HG02759 (cell line): ENCODE results near the gene WDR81.

Source experiments
- ATAC-seq: cut with Tn5 transposase; IDR thresholded peaks from one replicate; pipeline ENCODE4 v1.9.1; 2021; ENCODE audit warnings: mild to moderate bottlenecking, moderate library complexity; ENCODE audit not compliant: unreplicated experiment

WDR81 gene

GRCh38 chr17:1776857-1777256, 52.4 kb downstream of the WDR81 start:
- ATAC-seq, result no peak

- ATAC-seq, result no peak
Observed at GRCh38 chr17:1779571-1780131, 55.1 kb downstream of the WDR81 start.

- no peak for ATAC-seq
Observed at GRCh38 chr17:1782171-1782567, 57.7 kb downstream of the WDR81 start.

DNA sequence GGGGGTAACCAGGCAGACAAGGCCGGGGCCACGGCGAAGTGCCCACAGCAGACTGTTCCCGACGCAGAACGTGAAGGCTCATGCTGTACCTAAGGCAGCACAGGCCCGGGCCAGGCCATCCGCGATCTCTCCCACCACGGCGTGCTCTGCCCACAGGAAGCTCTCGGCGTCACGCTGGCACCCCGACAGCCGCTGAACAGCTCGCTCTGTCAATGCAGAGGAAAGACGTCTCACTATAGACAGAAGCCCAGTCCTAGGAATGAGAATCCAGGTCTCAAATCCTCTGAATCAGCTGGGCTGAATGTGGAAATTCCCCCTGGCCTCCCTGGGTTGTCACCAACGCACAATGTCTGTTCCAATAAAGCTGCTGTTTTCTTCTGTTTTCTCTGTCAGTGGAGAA, 58.8 kb downstream of the WDR81 start:
- ATAC-seq, result no peak

DNA sequence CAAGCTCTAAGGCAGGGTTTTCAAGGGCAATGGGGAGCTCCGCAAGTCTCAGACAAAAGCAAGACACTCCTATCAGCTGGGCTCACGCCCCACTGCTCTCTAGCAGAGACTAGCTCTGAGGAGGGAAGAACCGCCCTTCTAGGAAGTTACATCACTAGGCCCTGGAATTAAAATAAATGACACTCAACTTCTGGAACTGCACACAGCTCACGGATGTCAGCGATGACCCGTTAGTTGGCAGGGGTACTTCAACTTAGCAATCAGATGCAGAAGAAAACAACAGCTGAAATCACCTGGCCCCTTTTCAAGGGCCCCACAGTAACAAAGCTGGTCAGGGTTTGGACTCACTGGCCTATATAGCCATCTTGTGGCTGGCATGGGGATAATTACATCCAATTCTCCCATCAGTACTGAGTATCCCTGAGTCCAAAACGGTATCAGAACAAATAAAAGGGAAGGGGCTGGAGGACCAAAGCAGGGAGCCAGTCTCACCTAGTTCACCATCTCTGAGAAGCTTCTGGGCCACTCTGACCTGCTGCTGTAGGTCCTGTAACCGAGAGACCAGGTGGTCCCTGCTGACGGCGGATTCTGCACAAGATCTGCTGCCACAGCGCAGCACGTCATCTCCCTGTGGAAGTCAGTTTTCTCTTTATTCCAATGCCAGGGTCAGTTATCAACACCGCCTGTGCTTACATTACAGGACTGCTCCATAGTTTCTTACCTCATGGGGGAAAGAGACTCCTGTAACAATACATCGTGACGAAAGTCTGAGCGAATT, 59.5 kb downstream of the WDR81 start:
- ATAC-seq, result no peak

GRCh38 chr17:1785930-1786329, 61.4 kb downstream of the WDR81 start:
- ATAC-seq, result no peak

DNA sequence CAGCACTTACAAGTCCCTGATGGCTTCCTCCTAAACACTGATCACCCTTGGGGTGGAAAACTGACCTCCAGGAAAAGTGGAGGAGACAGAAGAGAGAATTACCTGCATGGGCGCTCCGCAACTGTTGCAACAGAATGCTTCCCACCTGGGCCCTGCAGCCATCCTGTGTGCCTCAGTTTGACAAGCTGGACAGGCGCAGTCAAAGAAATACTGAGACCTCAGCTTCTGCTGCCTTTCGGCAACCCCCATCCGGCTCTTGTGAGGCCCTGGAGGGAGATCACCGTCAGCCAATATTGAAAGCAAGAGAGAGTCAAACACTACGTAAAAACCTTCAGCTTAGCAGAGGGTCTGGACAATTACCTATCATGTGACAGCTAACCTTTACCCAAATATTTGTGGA, 62.2 kb downstream of the WDR81 start:
- no peak for ATAC-seq

DNA sequence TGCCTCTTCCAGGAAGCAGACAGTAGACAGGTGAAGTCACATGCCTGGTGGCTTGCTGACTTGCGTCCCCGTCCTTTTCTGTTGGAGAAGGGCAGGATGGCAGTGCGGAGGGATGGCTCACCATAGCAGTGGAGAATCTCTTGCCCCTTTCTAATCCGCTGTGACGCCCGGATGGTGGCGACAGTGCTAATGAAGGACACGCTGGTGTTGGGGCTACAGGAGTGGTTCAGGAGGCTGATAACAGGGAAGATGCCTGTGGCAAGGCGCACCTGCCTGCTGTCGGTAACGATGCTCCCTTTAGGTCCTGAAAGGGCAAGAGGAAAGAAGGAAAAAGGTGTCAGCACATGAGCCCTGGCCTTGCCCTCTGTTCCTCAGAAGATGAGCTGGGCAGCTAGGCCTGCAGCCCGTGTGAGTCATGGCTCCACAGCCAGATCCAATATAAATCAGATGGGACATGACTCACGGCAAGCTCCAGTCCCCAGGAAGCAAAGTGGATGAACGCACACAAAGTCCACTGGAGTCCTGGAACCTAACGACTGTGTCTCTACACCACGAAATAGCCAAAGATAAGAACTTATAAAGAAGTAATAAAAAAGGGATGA, 62.9 kb downstream of the WDR81 start:
- ATAC-seq, result no peak
